HG02852 (cell line): ENCODE results near the gene FLII.

ENCODE experiments used
- ATAC-seq: cut with Tn5 transposase; IDR thresholded peaks from one replicate; pipeline ENCODE4 v1.9.1; 2021; ENCODE audit warnings: mild to moderate bottlenecking, moderate library complexity; ENCODE audit not compliant: unreplicated experiment

Gene FLII

DNA sequence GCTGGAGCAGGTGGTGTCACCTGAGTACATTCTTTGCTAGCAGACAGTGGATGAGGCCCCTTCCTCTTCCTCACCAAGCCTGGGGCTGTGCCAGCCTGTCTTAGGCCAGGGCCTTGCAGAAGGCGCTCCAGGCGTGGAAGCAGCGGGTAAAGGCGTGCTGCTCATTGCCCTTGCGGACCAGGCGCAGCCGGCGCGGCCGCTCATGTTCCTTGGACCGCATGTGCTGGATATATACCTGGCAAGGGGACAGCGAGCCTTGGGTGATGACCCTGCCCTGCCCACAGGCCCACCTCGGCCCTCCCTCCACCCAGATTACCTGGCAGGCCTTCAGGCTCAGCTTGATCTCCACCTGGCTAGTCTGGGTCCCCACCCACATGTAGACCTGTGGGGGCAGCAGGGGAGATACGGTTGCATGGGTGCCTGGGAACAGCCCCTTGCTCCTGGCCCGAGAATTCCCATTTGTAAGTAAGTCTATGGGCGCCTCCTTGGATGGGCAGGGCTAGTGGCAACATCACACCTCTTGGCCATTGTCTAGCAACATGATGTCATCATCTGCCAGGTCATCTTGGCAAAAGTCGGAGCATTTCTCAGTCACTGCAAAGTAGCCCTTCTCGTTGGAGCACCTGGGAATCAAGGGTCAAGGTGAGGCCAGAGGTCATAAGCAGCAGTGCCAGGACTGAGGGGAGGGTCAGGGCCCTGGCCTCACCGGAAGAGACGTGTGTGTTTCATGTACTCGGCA lies 13.3 kb downstream of the FLII start:
- no peak for ATAC-seq

DNA sequence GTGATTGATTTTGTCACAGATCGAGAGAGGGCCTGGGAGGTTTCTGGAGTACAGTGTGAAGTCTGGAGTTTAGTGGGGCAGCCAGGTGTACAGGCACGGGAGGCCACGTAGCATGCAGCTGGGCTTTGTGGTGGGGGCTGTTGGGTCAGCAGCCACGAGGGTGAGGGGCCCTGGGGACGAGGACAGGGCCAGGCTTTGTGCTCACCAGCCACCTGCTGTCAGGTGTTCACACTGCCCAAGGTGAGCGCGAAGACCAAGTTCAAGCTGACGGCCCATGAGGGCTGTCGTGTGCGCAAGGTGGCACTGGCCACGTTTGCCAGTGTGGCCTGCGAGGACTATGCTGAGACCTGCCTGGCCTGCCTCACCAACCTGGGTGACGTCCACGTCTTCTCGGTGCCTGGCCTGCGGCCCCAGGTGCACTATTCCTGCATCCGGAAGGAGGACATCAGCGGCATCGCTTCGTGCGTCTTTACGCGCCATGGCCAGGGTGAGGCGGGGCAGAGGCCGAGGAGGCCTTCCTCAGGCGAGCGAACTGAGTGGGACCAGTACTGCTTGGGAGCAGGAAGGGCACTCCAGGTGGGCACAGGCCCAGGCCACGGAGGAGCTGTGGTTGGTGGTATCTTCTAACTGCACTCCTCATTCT lies 17.2 kb downstream of the FLII start:
- ATAC-seq, result no peak

DNA sequence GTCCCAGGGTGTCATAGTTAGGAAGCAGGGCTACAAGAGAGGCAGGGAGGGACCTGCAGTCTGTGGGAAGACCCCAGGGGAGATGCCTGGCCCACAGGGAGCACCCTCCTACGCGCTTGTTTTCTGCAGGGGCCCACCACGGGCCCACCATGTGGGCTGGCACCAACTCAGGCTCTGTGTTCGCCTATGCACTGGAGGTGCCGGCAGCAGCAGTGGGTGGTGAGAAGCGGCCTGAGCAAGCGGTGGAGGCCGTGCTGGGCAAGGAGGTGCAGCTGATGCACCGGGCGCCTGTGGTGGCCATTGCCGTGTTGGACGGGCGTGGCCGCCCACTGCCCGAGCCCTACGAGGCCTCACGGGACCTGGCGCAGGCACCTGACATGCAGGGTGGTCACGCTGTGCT lies 18.1 kb downstream of the FLII start:
- no peak for ATAC-seq

DNA sequence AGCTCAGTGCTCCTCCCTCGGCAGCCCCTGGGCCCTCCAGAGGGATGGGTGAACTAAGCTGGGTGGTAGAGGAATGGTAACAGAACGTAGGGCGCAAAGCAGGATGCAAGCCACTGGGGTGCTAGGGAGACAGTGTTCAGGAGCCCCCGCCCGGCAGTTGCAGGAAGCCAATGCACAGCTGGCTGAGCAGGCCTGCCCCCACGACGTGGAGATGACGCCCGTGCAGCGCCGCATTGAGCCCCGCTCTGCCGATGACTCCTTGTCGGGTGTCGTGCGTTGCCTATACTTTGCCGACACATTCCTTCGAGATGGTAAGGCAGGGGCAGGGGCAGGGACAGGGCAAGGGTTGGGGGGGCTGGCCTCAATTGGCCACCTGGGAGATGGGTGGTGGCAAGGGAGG lies 20.2 kb downstream of the FLII start:
- no peak for ATAC-seq

DNA sequence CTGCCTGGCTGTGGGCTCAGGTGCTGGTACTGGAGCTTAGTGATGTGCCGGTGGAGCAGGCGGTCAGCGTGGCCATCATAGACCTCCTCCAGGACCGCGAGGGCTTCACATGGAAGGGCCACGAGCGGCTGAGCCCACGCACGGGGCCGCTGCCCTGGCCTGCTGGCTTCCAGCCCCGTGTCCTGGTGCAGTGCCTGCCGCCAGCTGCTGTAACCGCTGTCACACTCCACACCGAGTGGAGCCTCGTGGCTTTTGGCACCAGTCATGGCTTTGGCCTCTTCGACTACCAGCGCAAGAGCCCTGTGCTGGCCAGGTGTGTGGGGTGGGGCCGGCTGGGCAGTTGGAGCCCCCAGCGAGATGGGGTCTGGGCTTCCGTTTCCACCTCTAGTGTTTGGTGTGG lies 21.1 kb downstream of the FLII start:
- ATAC-seq, result no peak

DNA sequence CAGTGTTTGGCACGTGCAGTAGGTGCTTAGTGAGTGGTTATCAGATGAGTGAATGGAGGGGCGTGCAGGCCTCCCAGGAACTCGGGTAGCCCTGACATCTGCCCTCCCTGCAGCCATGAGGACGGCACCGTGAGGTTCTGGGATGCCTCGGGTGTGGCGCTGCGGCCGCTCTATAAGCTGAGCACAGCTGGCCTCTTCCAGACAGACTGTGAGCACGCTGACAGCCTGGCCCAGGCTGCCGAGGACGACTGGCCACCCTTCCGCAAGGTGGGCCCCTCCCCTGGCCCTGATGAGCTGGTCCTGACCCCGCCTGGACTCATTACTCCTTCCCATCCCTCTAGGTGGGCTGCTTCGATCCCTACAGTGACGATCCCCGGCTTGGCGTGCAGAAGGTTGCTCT lies 22.0 kb downstream of the FLII start:
- no peak for ATAC-seq

DNA sequence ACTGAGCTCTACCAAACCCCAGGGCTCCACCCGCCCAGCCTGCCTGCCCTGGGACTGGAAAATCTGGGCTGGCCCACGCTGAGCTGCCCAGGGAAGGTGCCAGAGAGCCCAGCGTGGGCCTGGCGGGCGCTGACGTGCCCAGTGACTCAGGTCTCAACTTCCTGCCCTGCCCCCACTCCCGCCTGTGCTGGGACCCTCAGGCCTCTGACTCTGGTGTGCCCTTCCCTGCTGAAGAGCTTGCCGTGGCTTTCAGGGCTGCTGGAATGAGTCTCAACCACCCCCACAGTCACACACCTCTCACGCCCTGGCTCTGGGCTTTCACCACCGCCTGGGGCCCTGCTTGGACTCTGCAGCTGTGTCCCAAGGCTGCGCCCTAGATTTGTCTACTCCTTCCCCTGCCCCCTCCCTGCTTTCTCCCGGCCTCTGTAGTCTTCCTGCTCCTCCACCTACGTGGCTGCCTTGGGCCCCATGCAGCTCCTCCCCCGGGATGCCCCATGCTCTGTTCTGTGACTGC lies 22.7 kb downstream of the FLII start:
- ATAC-seq, result no peak

DNA sequence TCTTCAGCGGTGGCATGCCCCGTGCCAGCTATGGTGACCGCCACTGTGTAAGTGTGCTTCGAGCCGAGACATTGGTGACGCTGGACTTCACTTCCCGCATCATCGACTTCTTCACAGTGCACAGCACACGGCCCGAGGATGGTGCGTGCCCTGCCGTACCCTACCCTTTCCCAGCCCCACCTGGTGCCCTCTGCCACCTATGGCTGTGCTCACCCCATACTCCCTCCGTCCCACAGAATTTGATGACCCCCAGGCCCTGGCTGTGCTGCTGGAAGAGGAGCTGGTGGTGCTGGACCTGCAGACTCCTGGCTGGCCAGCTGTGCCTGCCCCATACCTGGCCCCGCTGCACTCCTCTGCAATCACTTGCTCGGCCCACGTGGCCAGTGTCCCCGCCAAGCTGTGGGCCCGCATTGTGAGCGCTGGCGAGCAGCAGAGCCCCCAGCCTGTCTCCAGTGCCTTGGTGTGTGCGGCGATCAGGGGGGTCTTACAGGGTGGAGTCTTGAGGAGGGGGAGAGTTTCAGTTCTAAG lies 23.6 kb downstream of the FLII start:
- ATAC-seq, result no peak

DNA sequence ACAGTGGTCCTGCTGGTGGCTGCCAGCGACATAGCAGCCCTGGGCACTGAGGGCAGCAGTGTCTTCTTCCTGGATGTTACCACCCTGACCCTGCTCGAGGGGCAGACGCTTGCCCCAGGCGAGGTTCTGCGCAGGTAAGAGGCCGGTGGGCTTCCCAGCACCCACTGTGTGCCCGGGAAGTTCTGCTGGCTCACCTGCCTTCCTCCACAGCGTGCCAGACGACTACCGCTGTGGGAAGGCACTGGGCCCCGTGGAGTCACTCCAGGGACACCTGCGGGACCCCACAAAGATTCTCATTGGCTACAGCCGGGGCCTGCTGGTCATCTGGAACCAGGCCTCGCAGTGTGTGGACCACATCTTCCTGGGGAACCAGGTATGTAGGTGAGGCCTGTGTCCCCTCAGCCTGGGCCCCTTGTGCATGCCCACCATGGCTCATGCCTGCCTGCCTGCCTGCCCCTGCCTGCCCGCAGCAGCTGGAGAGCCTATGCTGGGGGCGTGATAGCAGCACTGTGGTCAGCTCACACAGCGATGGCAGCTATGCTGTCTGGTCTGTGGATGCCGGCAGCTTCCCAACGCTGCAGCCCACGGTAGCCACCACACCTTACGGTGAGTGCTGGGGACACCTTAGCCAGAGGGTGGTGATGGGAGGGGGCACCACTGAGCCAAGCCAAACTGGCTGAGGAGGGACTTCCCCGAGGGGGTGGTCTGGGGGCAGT lies 24.6 kb downstream of the FLII start:
- ATAC-seq, result no peak

DNA sequence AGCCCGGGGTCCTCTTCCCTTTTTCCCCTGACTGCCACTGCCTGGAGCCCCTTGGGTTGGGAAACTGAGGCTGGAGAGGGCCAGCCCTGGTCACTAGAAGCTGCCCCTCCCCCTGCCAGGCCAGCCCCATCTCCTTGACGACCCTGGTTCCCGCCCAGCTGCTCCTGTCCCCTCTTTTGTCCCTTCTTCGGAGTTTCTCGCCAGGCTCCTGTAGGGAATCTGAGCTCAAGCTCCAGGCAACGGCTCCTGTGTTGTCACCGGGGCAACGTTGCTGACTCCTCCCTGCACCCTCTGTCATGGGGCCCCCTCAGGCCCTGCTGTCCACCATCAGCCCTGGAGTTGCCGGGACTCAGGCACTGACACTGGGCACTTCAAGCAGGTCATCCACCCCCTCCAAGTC lies 27.4 kb downstream of the FLII start:
- ATAC-seq, result no peak

DNA sequence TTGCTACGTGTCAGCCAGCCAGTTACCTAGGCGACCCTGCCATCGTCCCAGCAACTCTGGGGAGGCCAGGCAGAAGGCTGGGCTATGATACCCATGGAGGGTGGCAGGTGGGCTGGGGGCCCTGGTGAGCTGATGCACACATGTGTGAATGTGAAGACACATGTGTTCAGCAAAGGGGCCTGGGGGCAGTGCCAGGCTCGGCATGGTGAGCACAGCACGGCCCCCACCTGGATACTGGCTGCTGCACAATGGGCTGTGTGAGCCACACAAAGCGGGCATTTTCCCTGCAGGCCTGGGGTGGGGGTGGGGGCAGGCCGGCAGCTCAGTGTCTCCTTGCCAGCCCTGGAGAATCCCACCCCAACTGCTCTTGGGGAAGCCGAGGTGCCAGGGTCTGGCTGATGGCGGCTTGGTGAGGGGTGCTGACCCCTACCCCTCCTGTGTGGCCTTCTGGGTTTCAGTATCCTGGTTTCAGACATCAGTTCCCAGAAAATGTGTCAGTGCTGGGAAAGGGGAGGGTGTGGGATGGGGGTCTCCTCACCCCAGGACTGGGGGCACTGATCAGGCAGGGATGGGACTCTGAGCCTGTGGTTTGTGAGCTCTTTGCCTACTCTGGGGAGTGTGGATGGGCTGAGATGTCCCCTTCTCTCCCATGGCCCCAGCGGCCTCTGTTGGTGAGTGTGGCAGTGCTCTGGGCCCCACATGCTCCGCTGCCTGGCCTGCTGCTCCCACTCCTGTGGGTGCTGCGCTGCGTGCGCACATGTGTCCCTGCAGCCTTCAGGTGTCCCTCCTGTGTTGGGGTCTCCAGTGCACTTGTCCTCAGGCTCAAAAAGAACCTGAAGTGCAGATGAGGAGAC lies 28.0 kb downstream of the FLII start:
- ATAC-seq, result no peak

DNA sequence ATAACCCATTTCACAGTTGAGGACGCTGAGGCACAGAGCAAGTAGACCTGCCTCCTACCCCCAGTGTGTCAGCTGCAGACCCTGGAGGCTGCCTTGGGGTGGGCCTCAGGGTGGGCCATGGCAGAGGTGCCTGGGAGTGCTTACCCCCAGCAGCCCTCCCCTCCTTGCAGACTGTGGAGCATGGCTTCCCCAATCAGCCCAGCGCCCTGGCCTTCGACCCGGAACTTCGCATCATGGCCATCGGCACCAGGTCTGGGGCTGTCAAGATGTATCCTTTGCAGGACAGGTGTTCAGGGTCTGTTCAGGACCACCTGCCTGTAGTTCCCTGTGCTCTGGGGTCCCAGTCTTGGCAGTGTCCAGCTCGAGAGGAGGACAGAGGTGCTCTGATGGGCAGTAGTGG lies 28.8 kb downstream of the FLII start:
- ATAC-seq, result no peak

DNA sequence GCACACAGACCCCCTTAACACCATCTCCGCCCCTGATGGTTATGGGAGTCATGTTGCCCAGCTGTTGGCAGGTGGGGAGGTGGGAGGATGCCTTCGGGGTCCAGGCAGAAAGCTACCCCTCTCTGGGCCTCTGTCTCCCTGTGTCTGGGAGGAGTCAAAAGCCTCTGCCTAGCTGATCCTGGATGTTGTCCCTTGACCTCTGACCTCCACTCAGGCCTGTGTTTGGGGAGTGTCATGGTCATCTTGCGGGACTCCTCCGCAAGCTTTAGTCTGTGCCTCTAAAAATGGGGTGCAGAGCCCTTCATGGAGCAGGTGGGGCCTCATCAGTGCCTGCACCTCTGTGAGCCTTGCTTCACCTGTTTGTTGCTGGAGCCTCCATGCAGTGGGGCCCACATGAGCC lies 29.3 kb downstream of the FLII start:
- no peak for ATAC-seq

DNA sequence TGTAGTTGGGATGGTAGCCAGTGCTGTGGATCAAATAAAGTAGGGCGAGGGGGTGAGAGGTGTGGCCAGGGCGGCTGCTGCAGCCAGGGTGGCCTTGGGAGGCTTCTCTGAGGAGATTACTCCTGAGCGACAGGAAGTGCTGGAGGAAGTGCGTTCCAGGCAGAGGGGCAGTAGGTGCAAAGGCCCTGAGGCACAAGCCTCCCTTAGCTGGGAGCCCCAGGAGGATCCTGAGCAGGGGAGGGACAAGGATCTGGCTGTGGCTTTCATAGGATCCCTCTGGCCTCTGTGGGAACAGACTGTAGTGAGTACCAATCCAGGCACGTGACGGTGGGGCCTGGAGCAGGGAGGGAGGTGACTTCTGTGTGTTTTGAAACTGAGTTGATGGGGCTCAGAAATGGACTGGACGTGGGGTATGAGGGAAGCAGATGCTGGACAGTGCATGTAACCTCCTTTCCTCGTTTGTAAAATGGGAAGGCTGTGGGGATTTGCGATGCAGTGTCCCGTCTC lies 30.3 kb downstream of the FLII start:
- ATAC-seq, result no peak

DNA sequence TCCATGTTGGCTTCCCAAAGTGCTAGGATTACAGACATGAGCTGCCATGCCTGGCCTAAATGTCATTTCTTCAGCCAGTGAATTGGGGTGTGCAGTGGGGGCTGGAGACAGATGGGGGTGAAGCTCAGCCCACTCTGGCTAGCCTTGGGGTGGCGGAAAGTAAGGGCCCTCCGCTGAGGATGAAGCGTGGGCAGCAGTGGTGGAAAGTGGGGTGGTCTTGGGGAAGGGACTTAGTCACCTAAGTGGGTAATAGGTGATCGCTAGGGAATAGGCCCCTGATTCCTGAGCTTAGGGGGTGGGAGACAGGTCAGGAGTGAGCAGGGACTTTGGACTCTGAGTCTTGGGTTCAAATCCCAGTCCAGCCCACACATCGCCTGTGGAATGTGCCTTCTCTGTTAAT lies 30.9 kb downstream of the FLII start:
- ATAC-seq, result no peak

DNA sequence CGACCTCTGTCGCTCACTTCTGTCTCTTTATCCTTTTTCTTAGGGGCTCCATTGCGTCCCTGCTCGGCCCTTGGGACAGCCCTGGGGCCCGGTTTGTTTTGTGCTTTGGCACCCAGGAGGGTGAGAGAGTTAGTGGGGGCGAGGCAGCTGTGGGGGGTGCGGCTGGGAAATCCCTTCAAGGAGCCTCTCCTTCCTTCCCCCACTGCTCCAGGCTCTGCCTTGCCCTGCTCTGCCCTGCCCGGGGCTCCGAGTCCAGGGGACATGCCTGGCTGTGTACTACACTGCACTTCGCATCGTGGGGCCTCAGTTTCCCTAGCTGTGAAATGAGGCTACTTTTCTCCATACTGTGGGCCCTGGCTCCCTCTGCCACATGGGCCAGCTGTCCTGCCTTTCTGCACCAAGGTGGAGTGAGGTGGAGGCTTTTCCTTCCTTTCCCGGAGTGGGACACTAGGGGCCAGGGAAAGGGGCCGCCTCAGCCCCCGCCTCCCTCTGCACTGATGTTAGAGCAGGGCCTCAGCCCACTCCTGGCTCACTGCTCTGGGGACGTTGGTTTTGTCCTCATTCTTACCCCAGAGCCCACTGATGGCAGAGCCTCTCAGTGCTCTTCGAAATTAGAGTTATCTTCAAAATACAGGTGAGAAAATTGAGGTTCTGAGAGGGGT lies 32.1 kb downstream of the FLII start:
- ATAC-seq, result no peak

DNA sequence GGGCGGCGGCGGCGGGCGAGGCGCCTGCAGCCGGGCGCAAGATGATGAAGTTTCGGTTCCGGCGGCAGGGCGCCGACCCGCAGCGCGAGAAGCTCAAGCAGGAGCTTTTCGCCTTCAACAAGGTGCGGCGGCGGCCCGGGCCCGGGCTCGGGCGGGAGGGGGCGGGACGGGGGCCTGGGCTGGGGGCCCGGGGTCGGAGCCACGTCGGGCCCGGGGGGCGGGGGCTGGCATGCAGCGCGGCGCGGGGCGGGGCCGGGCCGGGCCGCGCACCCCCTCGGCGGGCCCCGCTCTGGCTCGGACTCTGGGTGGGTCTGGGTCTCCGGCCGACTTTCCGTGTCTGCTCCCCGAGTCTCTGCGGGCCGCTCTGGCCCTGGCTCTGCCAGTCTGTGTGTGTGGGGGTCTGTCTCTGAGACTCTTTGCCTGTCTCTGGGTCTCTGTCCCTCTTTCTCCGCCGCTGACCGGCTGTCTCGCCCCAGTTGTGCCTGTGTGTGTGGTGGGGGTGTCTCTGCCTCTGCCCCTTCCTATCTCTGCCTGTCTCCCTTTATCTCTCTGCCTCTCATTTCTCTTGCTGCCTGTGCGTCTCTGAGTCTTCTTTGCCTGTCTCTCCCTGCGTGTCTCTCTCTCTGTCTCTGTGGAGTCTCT lies 32.8 kb downstream of the FLII start:
- peak; percentile 3 for ATAC-seq

DNA sequence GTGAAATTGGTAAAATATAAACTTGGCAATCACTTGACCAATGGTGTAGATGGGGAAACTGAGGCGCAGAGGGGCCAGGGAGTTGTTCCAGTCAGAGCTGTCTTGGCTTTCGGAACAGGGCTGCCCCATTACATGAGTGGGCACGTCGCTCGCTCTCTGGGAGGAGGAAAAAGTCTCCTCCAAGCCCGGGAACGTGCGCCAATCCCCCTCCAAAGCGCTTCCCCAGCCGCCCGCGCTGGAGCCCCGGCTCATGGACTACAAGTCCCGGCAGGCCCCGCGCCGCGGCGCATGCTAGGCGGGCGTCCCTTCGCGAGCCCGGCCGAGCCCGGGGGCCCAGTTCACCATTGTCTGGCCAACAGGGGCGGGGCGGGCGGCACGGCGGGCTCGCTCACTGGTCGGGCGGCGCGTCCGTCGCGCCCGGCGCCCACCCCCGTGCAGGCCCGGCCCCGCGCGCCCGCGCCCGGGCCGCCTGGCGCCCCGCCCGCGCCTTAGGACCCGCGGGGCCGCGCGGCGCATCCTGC lies 33.4 kb downstream of the FLII start, which contains the start of gene LLGL1:
Gene LLGL1, plus strand, starts transcription at position 515 of the 521 bp plus-strand sequence. CDS start 48 bp downstream, outside the sequence.
- ATAC-seq, result peak; percentile 89
